ENCODE data around the gene PRKCA. TPM values are rescaled to one million over a fixed set of nuclear protein-coding genes. Genes with fewer than 3 reads are reported as not detected.

Gene PRKCA
- total and polyA plus RNA-seq, 2 of the 13 experiments (the other 11 are each of a cell fraction or from before 2014, with no cell fraction given), result 18.5 to 21.5 TPM

DNA sequence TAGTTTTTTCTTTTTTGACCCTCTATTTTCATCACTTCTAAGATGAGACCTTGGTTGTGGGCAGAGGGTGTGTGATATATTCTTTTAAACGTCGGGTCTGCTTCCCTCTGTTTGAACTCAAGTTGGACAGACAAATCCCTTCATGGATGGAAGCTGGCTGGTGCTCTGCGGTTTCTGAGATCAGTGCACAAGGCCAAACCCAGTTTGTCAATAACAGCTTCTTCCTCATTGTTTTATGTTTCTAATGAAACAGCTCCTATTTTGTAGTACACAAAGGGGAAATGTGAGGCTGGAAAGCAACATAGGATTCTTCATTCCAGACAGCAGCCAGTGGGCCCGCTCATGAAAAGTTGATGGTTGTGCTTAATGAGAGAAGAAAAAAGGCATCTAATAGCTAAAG is 159.6 kb downstream of the PRKCA start (continued):
- TF ChIP-seq, protein P1, sequence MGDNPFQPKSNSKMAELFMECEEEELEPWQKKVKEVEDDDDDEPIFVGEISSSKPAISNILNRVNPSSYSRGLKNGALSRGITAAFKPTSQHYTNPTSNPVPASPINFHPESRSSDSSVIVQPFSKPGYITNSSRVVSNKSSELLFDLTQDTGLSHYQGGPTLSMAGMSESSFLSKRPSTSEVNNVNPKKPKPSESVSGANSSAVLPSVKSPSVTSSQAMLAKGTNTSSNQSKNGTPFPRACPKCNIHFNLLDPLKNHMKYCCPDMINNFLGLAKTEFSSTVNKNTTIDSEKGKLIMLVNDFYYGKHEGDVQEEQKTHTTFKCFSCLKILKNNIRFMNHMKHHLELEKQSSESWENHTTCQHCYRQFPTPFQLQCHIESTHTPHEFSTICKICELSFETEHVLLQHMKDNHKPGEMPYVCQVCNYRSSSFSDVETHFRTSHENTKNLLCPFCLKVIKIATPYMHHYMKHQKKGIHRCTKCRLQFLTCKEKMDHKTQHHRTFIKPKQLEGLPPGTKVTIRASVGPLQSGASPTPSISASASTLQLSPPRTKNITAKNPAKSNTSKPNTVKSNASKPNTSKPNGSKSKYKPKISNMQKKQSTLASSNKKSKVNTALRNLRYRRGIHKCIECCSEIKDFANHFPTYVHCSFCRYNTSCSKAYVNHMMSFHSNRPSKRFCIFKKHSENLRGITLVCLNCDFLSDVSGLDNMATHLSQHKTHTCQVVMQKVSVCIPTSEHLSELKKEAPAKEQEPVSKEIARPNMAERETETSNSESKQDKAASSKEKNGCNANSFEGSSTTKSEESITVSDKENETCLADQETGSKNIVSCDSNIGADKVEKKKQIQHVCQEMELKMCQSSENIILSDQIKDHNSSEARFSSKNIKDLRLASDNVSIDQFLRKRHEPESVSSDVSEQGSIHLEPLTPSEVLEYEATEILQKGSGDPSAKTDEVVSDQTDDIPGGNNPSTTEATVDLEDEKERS (CRISPR knock-in tag; IDR thresholded peaks at IDR 0.05), result no peak
- TF ChIP-seq KAT7 (CRISPR knock-in tag; IDR thresholded peaks at IDR 0.05; ENCODE audit: borderline replicate concordance), result no peak
- TF ChIP-seq SOX5 (CRISPR knock-in tag; IDR thresholded peaks at IDR 0.05; ENCODE audit: borderline replicate concordance), result peak; percentile 69; the same call in 1 of the 2 replicates
- TF ChIP-seq FOXP1 (IDR thresholded peaks at IDR 0.05), result no peak
- TF ChIP-seq FOXP1 (CRISPR knock-in tag; IDR thresholded peaks at IDR 0.05), result peak; percentile 35; the same call in 1 of the 2 replicates
- TF ChIP-seq ZNF629 (CRISPR knock-in tag; conservative IDR thresholded peaks at IDR 0.05), result no peak
- peak; percentile 42; the same call in 1 of the 2 replicates for TF ChIP-seq FOXA3 (CRISPR knock-in tag; IDR thresholded peaks at IDR 0.05)
- TF ChIP-seq CREM (IDR thresholded peaks at IDR 0.05), result 0 out of 2 replicates have a peak, but pooled peaks have one; percentile 18
- no peak for TF ChIP-seq CREM (CRISPR knock-in tag; IDR thresholded peaks at IDR 0.05)
- TF ChIP-seq POGZ (CRISPR knock-in tag; IDR thresholded peaks at IDR 0.05), result peak; percentile 26; the same call in 1 of the 2 replicates
- TF ChIP-seq BHLHE40 (IDR thresholded peaks at IDR 0.05; ENCODE audit: low read length), result no peak
- no peak for TF ChIP-seq SOX13 (IDR thresholded peaks at IDR 0.05)
- TF ChIP-seq SOX13 (CRISPR knock-in tag; conservative IDR thresholded peaks at IDR 0.05 in 1 of 2, IDR thresholded peaks at IDR 0.05 in 1 of 2), result peak in 1 of 2 experiments; percentile 53; a peak in 2 of 4 replicates
- TF ChIP-seq PCBP2 (optimal IDR thresholded peaks at IDR 0.05; ENCODE audit: low read depth, low read length, poor library complexity, severe bottlenecking), result no peak
- TF ChIP-seq, protein P2, sequence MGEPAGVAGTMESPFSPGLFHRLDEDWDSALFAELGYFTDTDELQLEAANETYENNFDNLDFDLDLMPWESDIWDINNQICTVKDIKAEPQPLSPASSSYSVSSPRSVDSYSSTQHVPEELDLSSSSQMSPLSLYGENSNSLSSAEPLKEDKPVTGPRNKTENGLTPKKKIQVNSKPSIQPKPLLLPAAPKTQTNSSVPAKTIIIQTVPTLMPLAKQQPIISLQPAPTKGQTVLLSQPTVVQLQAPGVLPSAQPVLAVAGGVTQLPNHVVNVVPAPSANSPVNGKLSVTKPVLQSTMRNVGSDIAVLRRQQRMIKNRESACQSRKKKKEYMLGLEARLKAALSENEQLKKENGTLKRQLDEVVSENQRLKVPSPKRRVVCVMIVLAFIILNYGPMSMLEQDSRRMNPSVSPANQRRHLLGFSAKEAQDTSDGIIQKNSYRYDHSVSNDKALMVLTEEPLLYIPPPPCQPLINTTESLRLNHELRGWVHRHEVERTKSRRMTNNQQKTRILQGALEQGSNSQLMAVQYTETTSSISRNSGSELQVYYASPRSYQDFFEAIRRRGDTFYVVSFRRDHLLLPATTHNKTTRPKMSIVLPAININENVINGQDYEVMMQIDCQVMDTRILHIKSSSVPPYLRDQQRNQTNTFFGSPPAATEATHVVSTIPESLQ (CRISPR knock-in tag; conservative IDR thresholded peaks at IDR 0.05), result no peak
- no peak for TF ChIP-seq PPARG (CRISPR knock-in tag; conservative IDR thresholded peaks at IDR 0.05)
- TF ChIP-seq SOX6 (IDR thresholded peaks at IDR 0.05), result no peak
- TF ChIP-seq SOX6 (CRISPR knock-in tag; IDR thresholded peaks at IDR 0.05), result peak; percentile 42; the same call in 1 of the 2 replicates
- TF ChIP-seq, protein P3, sequence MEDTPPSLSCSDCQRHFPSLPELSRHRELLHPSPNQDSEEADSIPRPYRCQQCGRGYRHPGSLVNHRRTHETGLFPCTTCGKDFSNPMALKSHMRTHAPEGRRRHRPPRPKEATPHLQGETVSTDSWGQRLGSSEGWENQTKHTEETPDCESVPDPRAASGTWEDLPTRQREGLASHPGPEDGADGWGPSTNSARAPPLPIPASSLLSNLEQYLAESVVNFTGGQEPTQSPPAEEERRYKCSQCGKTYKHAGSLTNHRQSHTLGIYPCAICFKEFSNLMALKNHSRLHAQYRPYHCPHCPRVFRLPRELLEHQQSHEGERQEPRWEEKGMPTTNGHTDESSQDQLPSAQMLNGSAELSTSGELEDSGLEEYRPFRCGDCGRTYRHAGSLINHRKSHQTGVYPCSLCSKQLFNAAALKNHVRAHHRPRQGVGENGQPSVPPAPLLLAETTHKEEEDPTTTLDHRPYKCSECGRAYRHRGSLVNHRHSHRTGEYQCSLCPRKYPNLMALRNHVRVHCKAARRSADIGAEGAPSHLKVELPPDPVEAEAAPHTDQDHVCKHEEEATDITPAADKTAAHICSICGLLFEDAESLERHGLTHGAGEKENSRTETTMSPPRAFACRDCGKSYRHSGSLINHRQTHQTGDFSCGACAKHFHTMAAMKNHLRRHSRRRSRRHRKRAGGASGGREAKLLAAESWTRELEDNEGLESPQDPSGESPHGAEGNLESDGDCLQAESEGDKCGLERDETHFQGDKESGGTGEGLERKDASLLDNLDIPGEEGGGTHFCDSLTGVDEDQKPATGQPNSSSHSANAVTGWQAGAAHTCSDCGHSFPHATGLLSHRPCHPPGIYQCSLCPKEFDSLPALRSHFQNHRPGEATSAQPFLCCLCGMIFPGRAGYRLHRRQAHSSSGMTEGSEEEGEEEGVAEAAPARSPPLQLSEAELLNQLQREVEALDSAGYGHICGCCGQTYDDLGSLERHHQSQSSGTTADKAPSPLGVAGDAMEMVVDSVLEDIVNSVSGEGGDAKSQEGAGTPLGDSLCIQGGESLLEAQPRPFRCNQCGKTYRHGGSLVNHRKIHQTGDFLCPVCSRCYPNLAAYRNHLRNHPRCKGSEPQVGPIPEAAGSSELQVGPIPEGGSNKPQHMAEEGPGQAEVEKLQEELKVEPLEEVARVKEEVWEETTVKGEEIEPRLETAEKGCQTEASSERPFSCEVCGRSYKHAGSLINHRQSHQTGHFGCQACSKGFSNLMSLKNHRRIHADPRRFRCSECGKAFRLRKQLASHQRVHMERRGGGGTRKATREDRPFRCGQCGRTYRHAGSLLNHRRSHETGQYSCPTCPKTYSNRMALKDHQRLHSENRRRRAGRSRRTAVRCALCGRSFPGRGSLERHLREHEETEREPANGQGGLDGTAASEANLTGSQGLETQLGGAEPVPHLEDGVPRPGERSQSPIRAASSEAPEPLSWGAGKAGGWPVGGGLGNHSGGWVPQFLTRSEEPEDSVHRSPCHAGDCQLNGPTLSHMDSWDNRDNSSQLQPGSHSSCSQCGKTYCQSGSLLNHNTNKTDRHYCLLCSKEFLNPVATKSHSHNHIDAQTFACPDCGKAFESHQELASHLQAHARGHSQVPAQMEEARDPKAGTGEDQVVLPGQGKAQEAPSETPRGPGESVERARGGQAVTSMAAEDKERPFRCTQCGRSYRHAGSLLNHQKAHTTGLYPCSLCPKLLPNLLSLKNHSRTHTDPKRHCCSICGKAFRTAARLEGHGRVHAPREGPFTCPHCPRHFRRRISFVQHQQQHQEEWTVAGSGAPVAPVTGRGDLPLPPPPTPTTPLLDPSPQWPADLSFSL (CRISPR knock-in tag; IDR thresholded peaks at IDR 0.05), result no peak
- no peak for TF ChIP-seq KLF9 (CRISPR knock-in tag; IDR thresholded peaks at IDR 0.05; ENCODE audit: low read depth)
- TF ChIP-seq ZNF891 (CRISPR knock-in tag; IDR thresholded peaks at IDR 0.05), result no peak
- no peak for TF ChIP-seq FOXA1 (IDR thresholded peaks at IDR 0.05)
- TF ChIP-seq FOXA1 (CRISPR knock-in tag; IDR thresholded peaks at IDR 0.05), result peak; percentile 47; the same call in 1 of the 2 replicates

Measured in HepG2 (cell line).